NCI-H774 (cell line): ENCODE results near the gene RTF2.
"Not testable (repeated sequence)": the region's sequence is repeated elsewhere in the genome, so short reads cannot be mapped to it uniquely, and the experiment has no call there.

ENCODE experiments used
- DNase-seq: peaks from one replicate; lab custom pipeline; 2025; lab: John Stamatoyannopoulos, UW

The RTF2 gene

DNA sequence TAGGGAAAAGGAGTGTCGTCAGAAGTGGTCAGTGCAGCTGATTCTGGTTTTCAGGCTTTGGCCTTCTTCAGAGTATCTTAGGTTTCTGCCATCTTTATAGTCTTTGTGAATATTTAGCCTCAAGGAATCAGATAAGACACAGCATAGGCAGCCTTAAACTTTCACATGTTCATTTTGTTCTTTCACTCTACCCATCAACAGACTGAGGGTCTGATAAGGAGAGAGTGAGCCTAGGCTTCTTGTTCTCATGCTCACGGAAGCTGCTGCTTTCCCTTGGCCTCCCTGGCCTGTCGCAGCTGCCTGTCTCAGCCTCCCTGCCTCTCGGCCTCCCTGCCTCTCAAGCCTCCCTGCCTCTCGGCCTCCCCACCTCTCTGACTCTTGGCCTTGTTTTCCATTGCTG is 20.1 kb downstream of the RTF2 start:
- no peak for DNase-seq

DNA sequence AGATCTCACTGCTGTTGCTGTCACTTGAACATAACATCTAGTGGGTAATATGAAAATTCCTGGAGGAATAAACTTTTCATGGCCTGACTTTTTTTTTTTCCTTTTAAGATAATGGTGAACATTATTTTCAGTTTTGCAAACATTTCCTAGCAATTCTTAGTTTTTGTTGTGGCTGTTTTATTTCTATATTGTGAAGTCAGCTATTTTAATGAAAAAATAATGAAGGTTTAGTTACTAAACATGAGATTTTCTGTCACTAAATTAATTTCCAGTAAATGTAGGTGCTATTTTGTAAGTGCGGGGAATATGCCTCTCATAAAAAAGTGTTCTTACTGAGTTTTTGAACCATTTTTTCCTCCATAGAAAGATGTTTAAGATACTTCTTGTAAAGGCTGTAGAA is 32.7 kb downstream of the RTF2 start:
- no peak for DNase-seq

DNA sequence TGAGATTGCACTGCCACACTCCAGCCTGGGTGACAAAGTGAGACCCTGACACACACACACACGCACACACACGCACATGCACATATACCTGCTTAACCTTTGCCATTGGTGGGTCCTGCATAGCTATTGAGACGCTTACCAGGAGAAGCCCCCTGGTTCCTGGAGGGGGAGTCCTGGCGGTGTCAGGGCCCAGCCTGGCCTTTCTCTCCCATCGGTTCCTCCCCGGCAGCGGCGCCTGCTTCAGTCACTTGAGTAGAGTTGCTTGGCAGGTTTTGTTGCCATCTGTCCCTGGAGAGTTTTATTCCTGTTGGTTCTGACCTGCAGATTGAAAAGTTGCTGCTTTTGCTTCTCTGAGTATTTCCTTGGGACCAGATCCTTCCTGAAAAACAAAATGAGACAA is 35.5 kb downstream of the RTF2 start:
- no peak for DNase-seq

DNA sequence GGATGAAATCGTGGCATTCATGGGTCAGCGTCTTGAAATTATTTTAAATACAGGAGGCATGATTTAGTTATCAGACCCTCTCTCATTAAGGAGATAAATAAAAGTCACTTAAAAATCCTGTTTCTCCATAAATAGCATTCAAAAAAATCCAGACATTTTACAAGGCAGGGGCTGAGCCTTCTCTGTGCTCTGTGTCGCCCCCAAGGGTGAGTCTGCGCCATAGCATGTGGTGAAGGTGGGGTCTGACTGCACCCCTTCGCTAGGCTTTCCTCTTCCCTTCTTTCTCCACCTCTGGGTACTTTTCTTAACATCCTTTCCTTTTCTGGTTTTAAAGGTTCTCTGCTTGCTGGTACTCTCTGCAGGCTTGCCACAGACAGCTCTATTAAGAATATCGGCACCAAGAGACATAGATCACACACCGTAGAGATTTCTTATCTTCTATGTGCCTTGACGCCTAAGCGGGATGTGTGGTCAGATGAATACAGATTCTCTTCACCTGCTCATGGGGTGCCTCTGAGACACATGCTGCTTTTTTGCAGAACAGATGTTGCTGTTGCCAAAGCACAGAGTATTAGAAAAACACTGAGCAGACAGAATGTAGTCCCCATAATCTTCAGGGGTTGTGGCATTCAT is 36.1 kb downstream of the RTF2 start:
- no peak for DNase-seq

DNA sequence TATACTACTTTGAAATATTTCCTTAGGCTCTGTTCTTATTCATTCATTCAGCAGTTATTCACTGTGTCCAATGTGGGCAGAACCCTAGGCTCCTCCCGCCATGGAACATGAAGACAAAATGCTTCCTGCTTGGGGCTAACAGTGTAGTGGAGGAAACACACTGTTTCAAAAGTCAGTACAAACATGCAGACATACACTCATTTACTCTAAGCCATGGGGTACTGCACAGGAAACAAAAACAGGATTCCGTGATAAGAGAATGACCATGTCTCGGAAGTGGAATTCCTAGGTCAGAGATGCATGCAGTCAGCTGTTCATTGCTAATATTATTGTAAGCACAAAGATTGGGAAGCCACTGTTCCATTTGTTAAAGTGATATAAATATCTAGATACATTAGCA is 37.7 kb downstream of the RTF2 start:
- no peak for DNase-seq

DNA sequence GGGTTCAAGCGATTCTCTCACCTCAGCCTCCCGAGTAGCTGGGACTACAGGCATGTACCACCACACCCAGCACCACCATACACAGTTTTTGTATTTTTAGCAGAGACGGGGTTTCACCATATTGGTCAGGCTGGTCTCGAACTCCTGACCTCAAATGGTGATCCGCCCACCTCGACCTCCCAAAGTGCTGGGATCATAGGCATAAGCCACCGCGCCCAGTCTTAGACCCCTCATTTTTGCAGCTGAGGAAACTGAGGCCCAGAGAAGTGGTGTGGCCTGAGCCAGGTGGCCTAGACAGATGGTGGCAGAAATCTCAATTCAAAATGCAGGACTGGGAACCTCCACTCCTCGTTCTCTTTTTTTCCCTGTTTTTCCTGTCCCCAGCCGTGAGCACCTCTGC is 43.5 kb downstream of the RTF2 start:
- no peak for DNase-seq

DNA sequence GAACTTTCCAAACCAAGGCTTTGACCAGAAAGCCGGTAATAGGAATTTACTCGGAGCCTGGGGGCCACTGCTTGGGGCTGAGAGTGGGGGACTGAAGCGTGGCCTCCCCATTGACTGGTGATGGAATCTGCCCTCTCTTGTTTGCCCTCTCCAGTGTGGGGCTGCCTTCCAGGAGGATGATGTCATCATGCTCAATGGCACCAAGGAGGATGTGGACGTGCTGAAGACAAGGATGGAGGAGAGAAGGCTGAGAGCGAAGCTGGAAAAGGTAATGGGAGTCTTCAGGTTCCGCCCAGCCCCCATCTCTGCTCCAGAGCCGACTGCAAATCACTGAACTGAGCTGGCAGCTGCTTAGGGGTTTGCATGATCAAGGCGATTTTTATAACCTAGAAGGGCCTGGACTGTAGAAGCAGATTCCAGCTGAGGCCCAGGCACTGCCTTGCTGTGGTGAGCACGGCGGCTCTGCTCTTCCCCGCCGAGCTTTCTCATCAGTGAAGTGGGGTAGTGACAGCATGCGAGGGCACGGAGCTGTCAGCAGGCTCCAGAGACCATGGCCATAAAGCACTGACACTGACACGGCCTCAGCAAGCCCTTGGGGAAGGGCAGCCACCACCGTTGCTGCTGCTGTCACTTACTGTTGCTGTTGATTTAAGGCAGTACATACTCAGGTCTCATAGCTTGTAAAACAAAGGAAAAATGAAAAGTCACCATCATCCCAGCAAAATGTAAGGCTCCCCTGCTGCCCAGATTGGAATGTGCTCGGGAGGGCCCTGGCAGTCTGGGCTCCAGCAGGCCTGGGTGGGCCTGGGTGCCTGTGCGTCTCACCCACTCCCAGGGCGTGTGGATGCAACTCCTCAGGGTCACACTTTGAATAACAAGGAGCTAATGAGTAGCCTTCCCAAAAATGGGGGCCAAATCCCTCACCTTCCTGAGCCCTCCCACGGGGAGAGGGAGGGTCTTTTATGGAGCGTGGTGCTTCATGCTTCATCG is 45.0 kb downstream of the RTF2 start:
- no peak for DNase-seq

DNA sequence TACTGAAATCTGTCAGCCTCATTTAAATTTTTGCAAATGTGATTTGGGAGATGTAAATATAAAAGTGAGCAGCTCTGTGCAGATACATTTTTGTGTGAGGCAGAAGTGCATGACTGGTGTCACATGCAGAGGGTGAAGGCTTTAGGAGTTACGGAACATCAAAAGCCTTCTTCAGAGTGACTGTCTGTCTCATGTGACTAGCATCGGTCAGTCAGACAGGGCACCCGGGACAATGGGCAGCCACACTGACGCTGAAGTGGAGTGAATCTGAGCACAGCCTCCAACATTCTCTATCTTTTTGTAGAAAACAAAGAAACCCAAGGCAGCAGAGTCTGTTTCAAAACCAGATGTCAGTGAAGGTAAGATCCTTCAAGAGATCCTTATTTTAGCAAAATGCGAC is 48.2 kb downstream of the RTF2 start:
- no peak for DNase-seq

DNA sequence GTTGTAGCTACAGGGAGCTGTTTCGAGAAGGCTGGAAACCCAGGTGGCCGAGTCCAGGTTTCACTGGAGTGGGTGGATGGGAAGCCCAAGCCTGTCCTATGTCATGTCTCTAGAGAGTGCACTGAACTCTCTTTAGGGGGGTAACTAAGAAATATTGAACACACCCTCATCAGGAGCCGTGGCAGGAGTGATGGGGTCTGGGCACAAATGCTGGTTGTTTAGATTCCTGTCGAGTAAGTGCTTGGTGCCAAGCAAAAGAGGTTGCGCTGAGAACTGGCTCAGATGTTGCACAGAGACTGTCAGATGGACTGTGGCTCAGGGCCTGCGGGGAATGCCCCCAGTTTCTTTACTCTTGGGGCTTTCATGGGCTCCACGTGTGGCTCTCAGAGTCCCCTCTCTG is 48.8 kb downstream of the RTF2 start:
- no peak for DNase-seq

DNA sequence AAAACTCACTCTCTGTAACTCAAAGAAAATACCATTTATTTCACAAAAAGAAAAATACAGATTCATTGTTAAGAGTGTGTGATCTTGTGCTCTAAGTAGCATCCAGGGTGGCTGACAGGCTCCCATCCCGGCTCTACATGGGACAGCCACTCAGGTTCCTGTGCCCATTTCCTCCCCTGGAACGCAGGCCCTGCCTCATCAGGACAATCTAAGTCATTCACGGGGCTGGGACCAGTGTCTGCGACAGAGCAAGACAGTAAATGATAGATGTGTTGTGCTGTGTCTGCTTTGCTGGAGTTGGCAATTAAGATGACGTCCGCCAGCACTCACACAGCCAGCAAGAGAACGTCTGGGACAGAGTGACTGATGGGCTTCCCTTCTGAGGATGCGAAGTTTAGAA is 49.2 kb downstream of the RTF2 start:
- no peak for DNase-seq

DNA sequence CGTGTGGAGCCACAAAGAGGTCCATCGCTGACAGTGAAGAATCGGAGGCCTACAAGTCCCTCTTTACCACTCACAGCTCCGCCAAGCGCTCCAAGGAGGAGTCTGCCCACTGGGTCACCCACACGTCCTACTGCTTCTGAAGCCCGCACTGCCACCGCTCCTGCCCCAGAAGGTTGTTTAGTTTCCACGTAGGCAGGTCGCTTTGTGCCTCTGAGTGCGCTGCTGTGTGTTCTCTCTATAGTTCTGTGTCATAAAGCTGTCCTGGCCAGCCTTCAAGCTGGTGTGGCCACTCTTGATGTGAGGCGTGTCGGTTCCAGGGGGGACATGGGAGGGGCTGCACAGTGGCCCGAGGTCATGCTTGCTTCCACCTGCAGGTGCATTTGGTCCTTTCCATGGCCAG is 49.7 kb downstream of the RTF2 start:
- no peak for DNase-seq

DNA sequence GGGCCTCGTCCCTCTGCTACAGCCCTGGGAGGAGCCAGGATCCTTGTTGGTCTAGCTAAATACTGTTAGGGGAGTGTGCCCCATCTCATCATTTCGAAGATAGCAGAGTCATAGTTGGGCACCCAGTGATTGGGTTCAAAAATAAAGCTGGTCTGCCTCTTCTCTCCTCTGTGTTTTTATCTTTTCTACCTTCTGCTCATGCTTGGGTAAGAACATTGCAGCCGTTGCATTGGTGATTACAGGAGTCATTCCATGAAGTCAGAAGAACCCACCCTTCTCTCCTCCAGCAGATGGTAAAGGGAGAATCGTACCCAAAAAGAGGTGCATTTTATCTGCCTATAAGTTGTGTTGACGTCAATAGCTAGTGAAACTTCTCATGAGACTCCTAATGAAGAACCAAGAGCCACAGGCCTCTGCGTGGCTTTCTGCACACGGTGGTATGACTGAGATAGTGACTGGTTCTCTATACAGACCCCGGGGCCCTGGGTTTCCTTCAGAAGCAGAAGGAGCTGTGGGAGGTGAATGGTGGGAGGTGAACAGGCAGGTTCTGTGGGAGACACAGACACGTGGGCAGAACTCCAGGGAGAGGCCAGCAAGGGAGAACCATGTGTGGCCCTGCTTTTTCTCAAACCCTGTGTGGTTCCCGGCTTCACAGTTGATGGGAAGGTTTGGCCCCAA is 50.4 kb downstream of the RTF2 start:
- DNase-seq, result no peak

DNA sequence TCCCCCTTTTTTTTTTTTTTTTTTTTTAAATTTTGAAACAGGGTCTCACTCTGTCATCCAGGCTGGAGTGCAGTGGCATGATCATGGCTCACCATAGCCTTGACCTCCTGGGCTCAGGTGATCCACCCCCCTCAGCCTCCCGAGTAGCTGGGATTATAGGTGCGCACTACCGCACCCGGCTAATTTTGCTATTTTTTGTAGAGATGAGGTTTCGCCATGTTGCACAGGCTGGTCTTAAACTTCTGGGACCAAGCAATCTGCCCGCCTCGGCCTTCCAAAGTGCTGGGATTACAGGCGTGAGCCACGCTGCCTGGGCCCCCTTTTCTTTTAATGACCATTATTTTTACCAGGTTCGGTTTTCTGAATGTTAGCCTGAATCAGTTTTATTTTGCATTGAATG is 51.1 kb downstream of the RTF2 start:
- DNase-seq, result no peak

DNA sequence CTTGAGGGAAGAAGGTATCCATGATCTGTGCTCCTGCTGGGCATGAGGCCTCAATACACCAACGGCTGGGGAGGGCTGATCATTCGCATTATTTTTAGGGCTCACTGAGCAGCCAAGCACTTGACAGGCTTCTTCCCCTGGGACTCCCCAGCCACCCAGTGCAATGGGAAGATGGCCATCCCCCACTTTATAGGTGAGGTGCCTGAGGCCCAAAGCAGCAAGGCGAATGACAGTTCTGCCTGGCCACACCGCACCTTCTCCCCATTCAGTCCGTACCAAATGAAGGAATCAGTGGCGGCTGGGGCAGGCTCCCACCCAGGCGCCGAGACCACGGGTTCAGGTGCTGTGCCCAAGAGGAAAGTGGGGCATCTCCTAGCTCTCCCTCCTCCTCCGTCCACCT is 51.8 kb downstream of the RTF2 start:
- no peak for DNase-seq

DNA sequence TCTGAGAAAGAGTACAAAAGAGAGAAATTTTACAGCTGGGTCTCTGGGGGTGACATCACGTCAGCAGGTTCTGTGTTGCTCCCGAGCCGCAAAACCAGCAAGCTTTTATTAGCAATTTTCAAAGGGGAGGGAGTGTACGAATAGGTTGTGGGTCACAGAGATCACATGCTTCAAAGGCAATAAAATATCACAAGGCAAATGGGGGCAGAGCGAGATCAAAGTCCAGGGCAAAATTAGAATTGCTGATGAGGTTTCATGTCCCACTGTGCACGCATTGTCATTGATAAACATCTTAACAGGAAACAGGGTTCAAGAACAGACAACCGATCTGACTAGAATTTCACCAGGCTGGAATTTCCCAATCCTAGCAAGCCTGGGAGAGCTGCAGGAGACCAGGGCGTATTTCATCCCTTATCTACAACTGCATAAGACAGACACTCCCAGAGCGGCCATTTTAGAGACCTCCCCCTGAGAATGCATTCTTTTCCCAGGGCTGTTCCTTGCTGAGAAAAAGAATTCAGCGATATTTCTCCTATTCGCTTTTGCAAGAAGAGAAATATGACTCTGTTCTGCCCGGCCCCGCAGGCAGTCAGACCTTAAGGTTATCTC is 52.4 kb downstream of the RTF2 start:
- not testable (repeated sequence) for DNase-seq

DNA sequence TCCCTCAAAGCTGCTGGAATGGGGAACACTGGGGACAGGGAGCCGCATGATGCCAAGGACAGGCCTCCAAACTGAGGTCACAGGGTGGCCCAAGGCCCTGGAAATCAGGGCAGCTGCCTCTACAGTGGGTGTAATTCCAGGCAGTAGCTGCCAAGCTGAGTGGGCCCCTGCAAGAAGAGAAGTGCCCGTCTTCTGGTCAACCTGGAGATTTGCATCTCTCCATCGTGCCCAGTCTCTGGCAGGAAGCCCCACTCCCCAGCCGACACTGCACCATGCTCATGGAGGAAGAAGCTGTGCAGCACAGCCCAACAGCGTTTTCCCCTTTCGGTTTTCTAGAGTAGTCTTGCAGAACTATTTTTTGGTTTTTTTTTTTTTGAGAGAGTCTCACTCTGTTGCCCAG is 53.9 kb downstream of the RTF2 start:
- DNase-seq, result no peak

DNA sequence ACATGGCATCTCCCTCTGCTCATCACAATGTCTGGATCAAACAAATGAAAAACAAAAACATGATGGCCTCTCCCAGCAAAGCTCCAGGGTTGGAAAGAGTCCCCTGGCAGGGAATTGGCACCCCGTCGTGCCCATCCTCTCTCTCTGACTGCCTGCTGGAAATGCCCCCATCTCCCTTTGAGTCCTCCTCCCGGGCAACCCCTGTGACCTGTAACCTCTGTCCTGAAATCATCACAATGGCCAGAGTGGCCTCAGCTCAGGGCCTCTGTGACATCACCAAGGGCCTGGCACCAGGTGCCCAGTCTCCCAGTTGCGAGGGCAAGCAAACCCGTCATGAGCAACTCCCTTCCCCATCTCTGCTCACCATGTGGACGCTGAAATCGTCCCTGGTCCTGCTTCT is 56.0 kb downstream of the RTF2 start, which contains the start of gene FAM209A:
TSS of gene FAM209A (plus strand) at position 301 of the 400 bp plus-strand sequence. CDS start at position 366, 65 bp downstream.
- not testable (repeated sequence) for DNase-seq

DNA sequence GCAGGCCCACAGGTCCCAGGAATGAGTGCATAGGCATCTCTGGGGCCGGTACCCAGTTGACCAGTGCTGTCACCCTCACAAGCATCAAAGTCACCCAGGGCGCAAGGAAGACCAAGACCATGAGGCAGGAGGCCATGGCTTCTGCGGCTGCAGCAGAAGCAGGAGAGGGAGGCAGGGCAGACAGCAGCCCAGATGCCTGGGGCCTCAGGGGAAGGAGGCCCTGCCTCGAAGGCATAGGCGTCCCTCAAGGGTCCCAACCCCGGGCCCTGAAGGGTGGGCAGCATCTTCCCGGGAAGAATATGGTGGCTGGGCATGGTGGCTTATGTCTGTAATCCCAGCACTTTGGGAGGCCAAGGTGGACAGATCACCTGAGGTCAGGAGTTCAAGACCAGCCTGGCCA is 59.1 kb downstream of the RTF2 start:
- no peak for DNase-seq

DNA sequence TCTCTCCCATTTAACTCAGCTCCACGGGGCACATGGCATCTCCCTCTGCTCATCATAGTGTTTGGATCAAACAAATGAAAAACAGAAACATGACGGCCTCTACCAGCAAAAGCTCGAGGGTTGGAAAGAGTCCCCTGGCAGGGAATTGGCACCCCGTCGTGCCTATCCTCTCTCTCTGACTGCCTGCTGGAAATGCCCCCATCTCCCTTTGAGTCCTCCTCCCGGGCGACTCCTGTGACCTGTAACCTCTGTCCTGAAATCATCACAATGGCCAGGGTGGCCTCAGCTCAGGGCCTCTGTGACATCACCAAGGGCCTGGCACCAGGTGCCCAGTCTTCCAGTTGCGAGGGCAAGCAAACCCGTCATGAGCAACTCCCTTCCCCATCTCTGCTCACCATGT is 64.5 kb downstream of the RTF2 start, which contains the start of gene FAM209B:
TSS of gene FAM209B (plus strand) at position 301 of the 400 bp plus-strand sequence. CDS start at position 397, 96 bp downstream.
- DNase-seq, result not testable (repeated sequence)

DNA sequence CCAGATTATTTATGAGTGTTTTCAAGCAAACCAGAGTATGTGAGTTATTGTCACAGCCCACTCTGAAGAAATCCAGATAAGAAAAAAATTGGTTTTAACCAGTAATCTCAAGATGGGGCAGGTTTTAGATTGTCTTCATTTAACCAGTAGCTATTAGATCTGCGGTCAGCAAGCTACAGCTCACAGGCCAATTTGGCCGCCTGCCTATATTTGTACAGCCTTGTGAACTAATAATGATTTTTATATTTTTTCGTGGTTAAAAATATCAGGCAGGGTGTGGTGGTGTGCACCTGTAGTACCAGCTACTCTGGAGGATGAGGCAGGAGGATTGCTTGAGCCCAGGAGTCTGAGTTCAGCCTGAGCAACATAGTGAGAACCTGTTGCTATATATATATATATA is 69.6 kb downstream of the RTF2 start:
- DNase-seq, result no peak

DNA sequence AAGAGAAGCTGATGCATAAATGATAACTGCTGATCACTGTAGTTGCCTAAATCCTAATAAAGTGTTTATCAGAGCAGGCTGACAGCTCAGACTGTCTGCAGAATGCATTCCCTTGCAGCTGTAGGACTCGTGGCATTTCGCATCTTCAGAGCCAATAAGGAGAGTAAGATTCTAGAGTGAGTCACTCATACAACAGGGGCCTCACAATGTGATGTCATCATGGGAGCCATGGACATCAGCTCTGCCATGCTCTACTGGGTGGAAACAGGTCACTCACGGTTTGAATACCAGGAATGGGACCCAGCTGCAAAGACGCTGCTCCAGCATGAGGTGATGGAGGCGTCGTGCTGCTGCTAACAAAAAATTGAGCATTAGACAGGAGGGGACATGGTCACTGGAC is 72.0 kb downstream of the RTF2 start:
- no peak for DNase-seq

DNA sequence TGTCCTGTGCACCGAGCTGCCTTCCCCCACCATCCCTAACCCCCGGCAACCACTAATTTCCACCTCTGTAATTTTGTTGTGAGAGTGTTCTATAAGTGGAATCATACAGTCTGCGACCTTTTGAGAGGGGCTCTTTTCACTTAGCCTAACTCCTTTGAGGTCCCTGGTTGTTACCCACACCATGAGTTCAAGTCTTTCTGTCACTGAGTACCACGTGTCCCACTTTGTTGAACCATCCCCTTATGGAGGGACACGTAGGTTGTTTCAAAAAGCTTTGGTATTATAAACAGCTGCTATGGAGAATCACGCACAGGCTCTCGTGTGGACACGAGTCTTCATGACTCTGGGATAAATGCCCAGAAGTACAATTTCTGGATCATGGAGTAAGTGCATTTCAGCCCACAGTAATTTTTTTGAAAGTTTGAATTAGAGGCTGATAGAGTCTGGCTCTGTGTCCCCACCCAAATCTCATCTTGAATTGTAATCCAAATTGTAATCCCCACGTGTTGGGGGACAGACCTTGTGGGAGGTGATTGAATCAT is 74.1 kb downstream of the RTF2 start:
- DNase-seq, result no peak
